AG04449 (cell line): ENCODE data around the gene TNFAIP8L3.
A peak's percentile ranks its signal among the peaks of the same experiment; 100 is the strongest.
"Not testable (repeated sequence)": the region's sequence is repeated elsewhere in the genome, so short reads cannot be mapped to it uniquely, and the experiment has no call there.

ENCODE experiments used
- CTCF ChIA-PET: fragments of 350-600 bp; formaldehyde crosslinking; extraction: SDS; loops from one replicate; lab custom pipeline; 2021; ENCODE audit warnings: antibody characterized with exemption; lab: Yijun Ruan, JAX
- POLR2A ChIA-PET: fragments of 400-600, 350-600 bp; formaldehyde crosslinking; extraction: SDS; loops from one replicate; lab custom pipeline; 2020; ENCODE audit warnings: antibody characterized with exemption, inconsistent platforms; lab: Yijun Ruan, JAX
- DNase-seq: peaks from one replicate; pipeline ENCODE4 v3.0.0-alpha.2; 2010; ENCODE audit warnings: low read depth, low spot score
- H3K4me3 ChIP-seq: 2 replicates; pipeline ENCODE4 v1.5.1; 2011; ENCODE audit warnings: low read depth, mild to moderate bottlenecking, control low read depth, low read length
- TF ChIP-seq, protein P1 (sequence below): IDR thresholded peaks from one replicate; pipeline ENCODE4 v1.5.1; 2011; ENCODE audit warnings: mild to moderate bottlenecking, moderate library complexity, low read length, control low read depth, inconsistent platforms; ENCODE audit not compliant: insufficient read depth; ENCODE audit errors: missing control alignments

Gene TNFAIP8L3

DNA sequence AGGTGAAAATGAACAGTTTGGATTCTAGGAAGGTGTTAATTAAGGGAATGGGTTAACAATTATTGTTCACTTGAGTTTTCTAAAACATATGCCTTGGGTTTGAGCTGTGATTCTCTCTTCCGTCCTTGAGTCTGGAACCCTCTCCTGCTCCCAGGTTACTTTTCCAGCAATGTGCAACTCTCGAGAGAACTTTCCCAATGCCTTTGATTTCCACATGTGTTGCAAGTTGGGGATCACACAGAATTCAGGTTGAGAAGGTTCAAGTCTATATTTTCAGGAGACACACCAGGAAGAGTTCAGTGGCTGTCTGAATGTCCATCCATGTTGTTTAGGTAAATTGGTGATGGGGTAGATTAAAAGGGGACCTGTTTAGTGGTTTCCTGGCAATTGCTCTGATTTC is 48.7 kb downstream of the TNFAIP8L3 start:
- TF ChIP-seq, protein P1, sequence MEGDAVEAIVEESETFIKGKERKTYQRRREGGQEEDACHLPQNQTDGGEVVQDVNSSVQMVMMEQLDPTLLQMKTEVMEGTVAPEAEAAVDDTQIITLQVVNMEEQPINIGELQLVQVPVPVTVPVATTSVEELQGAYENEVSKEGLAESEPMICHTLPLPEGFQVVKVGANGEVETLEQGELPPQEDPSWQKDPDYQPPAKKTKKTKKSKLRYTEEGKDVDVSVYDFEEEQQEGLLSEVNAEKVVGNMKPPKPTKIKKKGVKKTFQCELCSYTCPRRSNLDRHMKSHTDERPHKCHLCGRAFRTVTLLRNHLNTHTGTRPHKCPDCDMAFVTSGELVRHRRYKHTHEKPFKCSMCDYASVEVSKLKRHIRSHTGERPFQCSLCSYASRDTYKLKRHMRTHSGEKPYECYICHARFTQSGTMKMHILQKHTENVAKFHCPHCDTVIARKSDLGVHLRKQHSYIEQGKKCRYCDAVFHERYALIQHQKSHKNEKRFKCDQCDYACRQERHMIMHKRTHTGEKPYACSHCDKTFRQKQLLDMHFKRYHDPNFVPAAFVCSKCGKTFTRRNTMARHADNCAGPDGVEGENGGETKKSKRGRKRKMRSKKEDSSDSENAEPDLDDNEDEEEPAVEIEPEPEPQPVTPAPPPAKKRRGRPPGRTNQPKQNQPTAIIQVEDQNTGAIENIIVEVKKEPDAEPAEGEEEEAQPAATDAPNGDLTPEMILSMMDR = no peak
- CTCF ChIA-PET = no interaction called here
- no peak for DNase-seq
- H3K4me3 ChIP-seq = no peak overlapping the region
- POLR2A ChIA-PET = no interaction called here

DNA sequence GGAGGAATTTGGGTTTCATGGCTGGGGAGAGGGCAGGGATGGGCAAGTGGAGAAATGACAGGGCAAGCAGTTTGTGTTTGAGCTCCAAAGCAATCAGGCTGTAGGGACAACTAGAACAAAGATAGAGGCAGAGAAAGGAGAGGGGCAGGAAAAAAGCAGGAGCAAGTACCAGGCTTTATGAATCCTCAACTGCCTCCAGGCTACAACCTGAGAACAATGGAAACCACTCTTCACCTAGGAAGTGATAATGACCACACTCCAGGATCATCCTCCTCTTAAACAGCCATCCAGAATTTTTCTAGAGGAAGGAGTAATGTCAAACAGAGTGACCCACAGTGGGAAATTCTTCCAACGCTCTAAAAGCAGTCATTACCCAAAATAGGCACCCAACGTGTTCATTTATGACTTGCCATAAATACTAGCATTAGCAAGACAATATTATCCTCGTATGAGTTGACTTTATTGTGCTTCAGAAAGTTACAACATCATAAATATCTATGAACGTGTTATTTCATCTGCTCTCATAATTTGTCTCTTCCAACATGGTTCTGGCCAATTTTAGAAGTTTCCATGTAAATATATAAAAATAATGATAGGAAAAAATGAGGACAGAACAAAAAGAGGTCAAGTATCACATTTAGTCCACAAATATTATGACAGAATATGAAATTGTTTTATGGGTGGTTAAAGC is 50.5 kb downstream of the TNFAIP8L3 start:
- POLR2A ChIA-PET = no interaction called here
- CTCF ChIA-PET = no interaction called here
- DNase-seq = no peak
- TF ChIP-seq, protein P1 = no peak
- no peak overlapping the region for H3K4me3 ChIP-seq

DNA sequence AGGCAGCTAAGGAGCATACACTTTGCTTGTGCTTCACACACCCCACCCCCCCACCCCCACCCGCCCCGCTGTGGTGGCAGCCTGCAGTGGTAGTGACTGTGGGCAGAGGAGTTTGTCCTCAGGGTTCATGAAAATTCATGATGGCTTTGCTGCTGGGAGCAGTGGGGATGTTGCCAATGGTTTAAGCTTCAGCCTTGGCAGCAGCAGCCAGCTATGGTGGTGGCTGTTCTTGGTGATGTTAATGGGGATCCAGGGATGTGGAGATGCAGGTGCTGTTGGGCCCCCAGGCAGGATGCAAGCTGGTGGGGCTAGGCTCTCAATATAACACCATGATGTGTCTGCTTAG is 55.8 kb downstream of the TNFAIP8L3 start:
- DNase-seq = no peak
- TF ChIP-seq, protein P1 = no peak
- ChIA-PET CTCF (interaction anchor here (1.1 kb wide), 1 partner anchor 25 kb away, joined by 3 read pairs; no protein-coding TSS in a partner anchor), POLR2A (no interaction called here)
- H3K4me3 ChIP-seq = no peak overlapping the region

DNA sequence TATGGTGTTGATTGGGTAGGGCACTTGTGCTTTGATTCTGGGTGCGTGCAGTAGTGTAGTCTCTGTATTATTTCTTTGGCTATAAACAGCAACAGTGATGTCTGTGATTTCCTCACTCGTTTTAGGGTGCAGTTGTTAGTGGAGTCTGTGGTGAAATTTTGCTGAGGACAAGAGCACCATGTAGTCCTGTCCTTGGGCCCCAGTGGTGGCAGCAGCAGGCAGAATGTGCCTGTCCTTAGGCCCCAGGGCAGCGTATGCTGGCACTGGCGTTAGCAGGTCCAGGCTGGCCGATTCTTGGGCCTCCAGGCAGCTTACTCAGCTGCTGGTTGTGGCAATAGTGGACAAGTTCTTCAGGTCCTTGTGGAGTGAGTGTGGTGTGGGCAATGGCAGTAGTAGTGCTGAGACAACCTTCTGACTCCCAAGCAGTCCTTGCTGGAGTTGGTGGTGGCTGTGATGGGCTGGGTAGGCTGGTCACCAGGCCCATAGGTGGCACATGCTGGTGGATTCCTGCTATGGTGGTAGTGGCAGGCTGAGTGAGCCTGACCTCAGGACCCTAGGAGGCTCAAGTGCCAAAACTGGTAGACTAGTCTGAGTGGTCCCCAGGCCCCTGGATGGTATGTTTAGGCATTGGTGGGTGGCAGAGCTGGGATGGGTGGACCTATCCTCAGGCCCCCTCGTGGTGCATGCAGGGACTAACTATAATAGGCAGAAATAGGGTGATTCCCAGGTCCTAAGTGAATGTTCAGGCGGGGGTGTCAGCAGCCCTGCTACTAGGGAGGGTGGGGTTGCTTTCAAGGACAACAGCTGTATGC is 56.3 kb downstream of the TNFAIP8L3 start:
- ChIA-PET CTCF (interaction anchor here (1.1 kb wide), 1 partner anchor 24 kb away, joined by 3 read pairs; no protein-coding TSS in a partner anchor), POLR2A (no interaction called here)
- no peak overlapping the region for H3K4me3 ChIP-seq
- TF ChIP-seq, protein P1 = no peak
- no peak for DNase-seq

DNA sequence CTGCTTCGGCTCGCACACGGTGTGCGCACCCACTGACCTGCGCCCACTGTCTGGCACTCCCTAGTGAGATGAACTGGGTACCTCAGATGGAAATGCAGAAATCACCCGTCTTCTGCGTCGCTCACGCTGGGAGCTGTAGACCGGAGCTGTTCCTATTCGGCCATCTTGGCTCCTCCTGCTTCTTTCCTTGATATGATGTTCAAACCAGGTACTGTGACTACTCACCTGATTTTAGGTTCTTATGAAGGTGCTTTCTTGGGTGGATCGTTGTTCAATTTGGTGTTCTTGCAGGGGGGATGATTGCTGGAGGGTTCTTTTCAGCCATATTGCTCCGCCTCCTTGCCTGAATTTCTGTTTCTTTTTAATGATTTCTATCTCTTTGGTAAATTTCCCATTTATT is 57.2 kb downstream of the TNFAIP8L3 start:
- CTCF ChIA-PET, DNase-seq, H3K4me3 ChIP-seq, POLR2A ChIA-PET: not testable (repeated sequence)

DNA sequence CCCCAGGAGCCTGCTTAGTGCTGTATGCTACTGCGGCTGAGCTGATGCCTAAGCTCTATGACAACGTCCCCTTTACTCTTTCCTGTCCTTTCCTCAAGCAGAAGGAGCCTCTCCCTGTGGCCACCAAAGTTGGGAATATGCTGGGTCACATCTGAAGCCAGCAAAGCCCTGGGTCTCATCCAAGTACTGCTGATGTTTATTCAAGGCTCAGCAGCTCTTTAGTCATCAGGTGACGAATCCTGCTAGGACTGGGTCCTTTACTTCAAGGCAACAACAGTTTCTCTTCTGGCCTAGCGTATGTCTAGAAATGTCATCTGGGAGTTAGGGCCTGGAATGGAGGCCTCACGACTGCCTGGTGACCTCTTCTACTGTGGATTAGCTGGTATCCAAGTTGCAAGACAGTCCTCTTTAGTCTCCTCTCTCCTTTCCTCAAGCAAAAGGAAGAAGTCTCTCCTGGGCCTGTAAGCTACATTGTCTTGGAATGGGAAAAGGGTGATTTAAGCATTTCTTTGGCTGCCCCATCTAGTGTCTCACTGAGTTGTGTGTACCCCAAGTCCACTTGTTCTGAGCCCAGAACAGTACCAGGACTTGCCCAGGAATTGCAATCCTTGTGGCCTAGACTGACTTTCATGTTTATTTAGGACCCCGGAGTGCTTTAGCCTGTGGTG is 63.9 kb downstream of the TNFAIP8L3 start:
- CTCF ChIA-PET = no interaction called here
- TF ChIP-seq, protein P1 = no peak
- DNase-seq = peak; percentile 45
- no peak overlapping the region for H3K4me3 ChIP-seq
- POLR2A ChIA-PET = no interaction called here
